Limb (tissue), 2 donors: Measurements from ENCODE around the gene EPB41L1.

Source experiments
- DNase-seq, 2 donors: peaks; one replicate each; pipeline ENCODE4 v3.0.0-alpha.2; 2016; ENCODE audit errors: extremely low spot score in 2 of 2

Gene EPB41L1

GRCh38 chr20:36154700-36155628 lies at the start of gene EPB41L1:
TSS of gene EPB41L1 (plus strand) at chr20:36154740. CDS start at chr20:36173778, 19,038 bp downstream.
- DNase-seq: peak in 1 of 2 donors; percentile 73

GRCh38 chr20:36104856-36105255 lies 49.7 kb upstream of the EPB41L1 start:
- no peak for DNase-seq

- no peak for DNase-seq
These were observed 48.8 kb upstream of the EPB41L1 start for GRCh38 chr20:36105711-36106226.

GRCh38 chr20:36106606-36107005 lies 47.9 kb upstream of the EPB41L1 start:
- DNase-seq: no peak

- no peak for DNase-seq
These were observed 46.7 kb upstream of the EPB41L1 start for GRCh38 chr20:36107881-36108280.

GRCh38 chr20:36109251-36109947 lies 45.1 kb upstream of the EPB41L1 start:
- no peak for DNase-seq

GRCh38 chr20:36110994-36111393 lies 43.5 kb upstream of the EPB41L1 start:
- no peak for DNase-seq

GRCh38 chr20:36112112-36112511 lies 42.4 kb upstream of the EPB41L1 start:
- no peak for DNase-seq

- no peak for DNase-seq
These were observed 41.5 kb upstream of the EPB41L1 start for GRCh38 chr20:36113036-36113435.

GRCh38 chr20:36113566-36114250 lies 40.8 kb upstream of the EPB41L1 start:
- peak; percentile 15 to 45 for DNase-seq

- DNase-seq: no peak
These were observed 39.8 kb upstream of the EPB41L1 start for GRCh38 chr20:36114707-36115106.

GRCh38 chr20:36115925-36116324 lies 38.6 kb upstream of the EPB41L1 start:
- DNase-seq: no peak

GRCh38 chr20:36116807-36117441 lies 37.6 kb upstream of the EPB41L1 start:
- no peak for DNase-seq

- no peak for DNase-seq
These were observed 36.9 kb upstream of the EPB41L1 start for GRCh38 chr20:36117638-36118037.

- no peak for DNase-seq
These were observed 36.2 kb upstream of the EPB41L1 start for GRCh38 chr20:36118371-36118770.

- no peak for DNase-seq
These were observed 35.0 kb upstream of the EPB41L1 start for GRCh38 chr20:36119537-36119936.

- no peak for DNase-seq
These were observed 34.3 kb upstream of the EPB41L1 start for GRCh38 chr20:36120241-36120640.

- DNase-seq: no peak
These were observed 33.5 kb upstream of the EPB41L1 start for GRCh38 chr20:36120991-36121390.

GRCh38 chr20:36121981-36122930 lies 32.3 kb upstream of the EPB41L1 start:
- no peak for DNase-seq

GRCh38 chr20:36122931-36123288 lies 31.6 kb upstream of the EPB41L1 start:
- DNase-seq: no peak
